WTC11 (cell line): Measurements from ENCODE around the gene EMSY.

Source experiments
- TF ChIP-seq, protein P1 (sequence below): sonication (generic); formaldehyde crosslinking; conservative IDR thresholded peaks from 2 replicates; pipeline ENCODE4 v1.8.1; 2022; ENCODE audit warnings: mild to moderate bottlenecking, missing genetic modification reagents
- TF ChIP-seq, protein P2 (sequence below): sonication (generic); formaldehyde crosslinking; IDR thresholded peaks from 2 replicates; pipeline ENCODE4 v1.8.1; 2023; ENCODE audit warnings: mild to moderate bottlenecking, missing genetic modification reagents, moderate library complexity

- TF ChIP-seq, protein P1, sequence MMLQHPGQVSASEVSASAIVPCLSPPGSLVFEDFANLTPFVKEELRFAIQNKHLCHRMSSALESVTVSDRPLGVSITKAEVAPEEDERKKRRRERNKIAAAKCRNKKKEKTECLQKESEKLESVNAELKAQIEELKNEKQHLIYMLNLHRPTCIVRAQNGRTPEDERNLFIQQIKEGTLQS (CRISPR knock-in tag): no peak
- TF ChIP-seq, protein P2, sequence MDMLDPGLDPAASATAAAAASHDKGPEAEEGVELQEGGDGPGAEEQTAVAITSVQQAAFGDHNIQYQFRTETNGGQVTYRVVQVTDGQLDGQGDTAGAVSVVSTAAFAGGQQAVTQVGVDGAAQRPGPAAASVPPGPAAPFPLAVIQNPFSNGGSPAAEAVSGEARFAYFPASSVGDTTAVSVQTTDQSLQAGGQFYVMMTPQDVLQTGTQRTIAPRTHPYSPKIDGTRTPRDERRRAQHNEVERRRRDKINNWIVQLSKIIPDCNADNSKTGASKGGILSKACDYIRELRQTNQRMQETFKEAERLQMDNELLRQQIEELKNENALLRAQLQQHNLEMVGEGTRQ (CRISPR knock-in tag): no peak
These were observed 114.5 kb downstream of the EMSY start for GRCh38 chr11:76559346-76559745.
